ENCODE data around the gene OPN1SW. TPM values are rescaled to one million over a fixed set of nuclear protein-coding genes. Genes with fewer than 3 reads are reported as not detected.

The OPN1SW gene
- total and polyA plus RNA-seq, 12 donors, result not detected

- no peaks in the 10 kb centered on the region for H3K4me1 ChIP-seq (replicated peaks in 1 of 2)
- WGBS, 4 donors, result 83 to 93% (median 88%) methylated on average over 2 of the region's 2 CpGs
- intact Hi-C loops (cut with DNase I), result no loop called here
- H3K27ac ChIP-seq, result no peak overlapping the region
- no peak for TF ChIP-seq POLR2A (IDR thresholded peaks at IDR 0.05)
- no peak for TF ChIP-seq CTCF (IDR thresholded peaks at IDR 0.05)
- DNase-seq, result no peak
- no peaks in the 10 kb centered on the region for H3K36me3 ChIP-seq (replicated peaks in 1 of 2)
- H3K9me3 ChIP-seq (replicated peaks in 1 of 3), result no peaks in the 10 kb centered on the region
- H3K27me3 ChIP-seq, result no peaks in the 10 kb centered on the region
- no peak overlapping the region for H3K4me3 ChIP-seq
These were observed 50.1 kb downstream of the OPN1SW start for GRCh38 chr7:128725531-128725930.

- Histone ChIP-seq H3K9me3 (replicated peaks in 1 of 3) (no peaks in the 10 kb centered on the region), H3K27ac (no peak overlapping the region), H3K36me3 (replicated peaks in 1 of 2) (no peaks in the 10 kb centered on the region), H3K4me3 (no peak overlapping the region), H3K27me3 (no peaks in the 10 kb centered on the region), H3K4me1 (replicated peaks in 1 of 2) (no peaks in the 10 kb centered on the region)
- intact Hi-C loops (cut with DNase I), result no loop called here
- WGBS, 4 donors, result 76 to 93% (median 85%) methylated on average over 5 of the region's 5 CpGs
- no peak for DNase-seq
- no peak for TF ChIP-seq CTCF (IDR thresholded peaks at IDR 0.05)
- no peak for TF ChIP-seq POLR2A (IDR thresholded peaks at IDR 0.05)
These were observed 50.9 kb downstream of the OPN1SW start for GRCh38 chr7:128724743-128725142.

Small RNA genes within 50 kb of the gene (small RNA-seq; reads per million reads assigned to genes)
- gene RN7SL81P, result 0 to 0.08 reads per million in 2 donors

Other genes with a start within 250 kb of the OPN1SW start
- 1 to 10 TPM in 7 of 9 donors, under 1 TPM in 2; 0.28 to 3.8 (median 2.0) TPM for gene GARIN1A, start 103.5 kb downstream of the OPN1SW start, total RNA-seq
- 1 to 10 TPM; 2.1 to 6.4 (median 4.8) TPM for gene GARIN1A, start 103.5 kb downstream of the OPN1SW start, polyA plus RNA-seq
- 100 to 1,000 TPM in 3 of 9 donors, 10 to 100 TPM in 6; 56.7 to 153 (median 87.6) TPM for gene CALU, start 36.4 kb downstream of the OPN1SW start, total RNA-seq
- gene CALU, start 36.4 kb downstream of the OPN1SW start, polyA plus RNA-seq, result 100 to 1,000 TPM in 1 of 3 donors, 10 to 100 TPM in 2; 16.0 to 199 (median 27.1) TPM
- 1 to 10 TPM in 8 of 9 donors, under 1 TPM in 1; 0.35 to 6.2 (median 3.9) TPM for gene CCDC136, start 16.2 kb upstream of the OPN1SW start, total RNA-seq
- 10 to 100 TPM in 1 of 3 donors, 1 to 10 TPM in 2; 4.0 to 10.9 (median 5.3) TPM for gene CCDC136, start 16.2 kb upstream of the OPN1SW start, polyA plus RNA-seq
- 1 to 10 TPM in 8 of 9 donors, under 1 TPM in 1; 0.90 to 7.3 (median 2.7) TPM for gene FLNC, start 54.6 kb upstream of the OPN1SW start, total RNA-seq
- gene FLNC, start 54.6 kb upstream of the OPN1SW start, polyA plus RNA-seq, result 1 to 10 TPM in 2 of 3 donors, under 1 TPM in 1; 0.66 to 2.3 (median 1.8) TPM
- 100 to 1,000 TPM in 8 of 9 donors, 10 to 100 TPM in 1; 94.6 to 215 (median 157) TPM for gene ATP6V1F, start 87.1 kb upstream of the OPN1SW start, total RNA-seq
- 100 to 1,000 TPM; 200 to 334 (median 226) TPM for gene ATP6V1F, start 87.1 kb upstream of the OPN1SW start, polyA plus RNA-seq
- under 1 TPM in 7 of 9 donors, not detected in 2; 0.11 to 0.55 (median 0.29) TPM for gene KCP, start 134.9 kb upstream of the OPN1SW start, total RNA-seq
- gene KCP, start 134.9 kb upstream of the OPN1SW start, polyA plus RNA-seq, result 1 to 10 TPM in 1 of 3 donors, under 1 TPM in 1, not detected in 1; 0.37 to 8.0 TPM
- 10 to 100 TPM in 6 of 9 donors, 1 to 10 TPM in 2, under 1 TPM in 1; 0.83 to 25.9 (median 11.2) TPM for gene IRF5, start 162.1 kb upstream of the OPN1SW start, total RNA-seq
- 10 to 100 TPM in 1 of 3 donors, 1 to 10 TPM in 2; 1.9 to 16.7 (median 8.1) TPM for gene IRF5, start 162.1 kb upstream of the OPN1SW start, polyA plus RNA-seq